Omental fat pad (tissue), 4 donors: Measurements from ENCODE around the gene ATXN10. TPM values are rescaled to one million over a fixed set of nuclear protein-coding genes. Genes with fewer than 3 reads are reported as not detected.

Experiments used
- ATAC-seq: fragments of 150-250 bp; one replicate; pipeline ENCODE4 v1.9.1; 2016; ENCODE audit warnings: mild to moderate bottlenecking, moderate library complexity; ENCODE audit not compliant: low FRiP score
- DNase-seq: peaks from one replicate; pipeline ENCODE4 v3.0.0-alpha.2; 2019; ENCODE audit warnings: low spot score
- total RNA-seq, 4 donors: library from RNA; depleted of rRNA; stranded (reverse); fragments of >200 nt; gene quantifications; one replicate each; pipeline ENCODE4 v1.1.0, GENCODE V29; 2016
- TF ChIP-seq, protein P1 (sequence below), 3 donors: fragments of 450-650 bp; IDR thresholded peaks; one replicate each; pipeline ENCODE4 v1.5.1; 2016 to 2017; ENCODE audit warnings: antibody characterized with exemption in 3 of 3, mild to moderate bottlenecking in 3 of 3, moderate library complexity in 2 of 3

Gene ATXN10
- total RNA-seq, 4 donors from 2014 or later = 80.9 to 127 (median 103) TPM

DNA sequence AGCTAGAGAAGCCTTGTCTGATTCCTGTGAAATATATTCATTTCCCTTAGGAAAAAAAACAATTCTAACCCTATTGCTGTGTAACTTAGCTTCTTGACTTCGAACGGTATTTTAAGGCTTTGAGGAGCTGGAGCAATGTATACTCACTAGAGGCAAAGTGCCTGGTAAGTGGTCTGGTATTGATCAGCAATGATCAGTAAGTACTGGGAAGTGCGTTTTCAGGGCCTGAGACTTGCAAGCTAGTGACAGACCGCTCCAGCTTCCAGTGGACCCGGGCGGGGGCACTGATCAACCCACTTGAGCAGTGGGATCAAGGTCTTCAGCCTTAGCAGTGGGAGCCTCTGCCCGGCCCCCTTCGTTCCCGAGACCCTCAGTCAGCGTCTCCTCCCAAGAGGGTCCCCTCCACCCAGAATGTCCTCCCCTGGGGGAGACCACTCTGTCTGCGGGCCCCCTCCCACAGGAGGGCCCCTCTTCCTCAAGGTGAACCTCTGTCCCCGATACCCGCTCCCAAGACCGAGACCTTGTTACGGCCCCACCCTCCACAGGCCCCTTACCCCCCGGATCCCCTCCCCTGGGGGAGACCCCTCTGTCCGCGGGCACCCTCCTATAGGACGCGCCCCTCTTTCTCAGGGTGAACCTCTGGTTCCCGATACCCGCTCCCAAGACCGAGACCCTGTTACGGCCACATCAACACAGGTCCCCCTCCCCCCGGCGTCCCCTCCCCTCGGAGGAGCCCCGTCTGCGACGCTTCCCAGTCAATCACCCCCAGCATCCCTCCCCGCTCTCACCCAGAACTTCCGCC is 452 bp upstream of the ATXN10 start:
- ATAC-seq (peak; percentile 18), DNase-seq (no peak)
- TF ChIP-seq, protein P1, sequence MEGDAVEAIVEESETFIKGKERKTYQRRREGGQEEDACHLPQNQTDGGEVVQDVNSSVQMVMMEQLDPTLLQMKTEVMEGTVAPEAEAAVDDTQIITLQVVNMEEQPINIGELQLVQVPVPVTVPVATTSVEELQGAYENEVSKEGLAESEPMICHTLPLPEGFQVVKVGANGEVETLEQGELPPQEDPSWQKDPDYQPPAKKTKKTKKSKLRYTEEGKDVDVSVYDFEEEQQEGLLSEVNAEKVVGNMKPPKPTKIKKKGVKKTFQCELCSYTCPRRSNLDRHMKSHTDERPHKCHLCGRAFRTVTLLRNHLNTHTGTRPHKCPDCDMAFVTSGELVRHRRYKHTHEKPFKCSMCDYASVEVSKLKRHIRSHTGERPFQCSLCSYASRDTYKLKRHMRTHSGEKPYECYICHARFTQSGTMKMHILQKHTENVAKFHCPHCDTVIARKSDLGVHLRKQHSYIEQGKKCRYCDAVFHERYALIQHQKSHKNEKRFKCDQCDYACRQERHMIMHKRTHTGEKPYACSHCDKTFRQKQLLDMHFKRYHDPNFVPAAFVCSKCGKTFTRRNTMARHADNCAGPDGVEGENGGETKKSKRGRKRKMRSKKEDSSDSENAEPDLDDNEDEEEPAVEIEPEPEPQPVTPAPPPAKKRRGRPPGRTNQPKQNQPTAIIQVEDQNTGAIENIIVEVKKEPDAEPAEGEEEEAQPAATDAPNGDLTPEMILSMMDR (IDR thresholded peaks at IDR 0.05) = no peak

- DNase-seq = no peak
- TF ChIP-seq, protein P1 (IDR thresholded peaks at IDR 0.05) = no peak
- ATAC-seq = peak; percentile 16
These were observed 1.2 kb downstream of the ATXN10 start for GRCh38 chr22:45672564-45673481.

GRCh38 chr22:45673482-45674175 is 2.0 kb downstream of the ATXN10 start:
- no peak for ATAC-seq
- TF ChIP-seq, protein P1 (IDR thresholded peaks at IDR 0.05) = no peak
- DNase-seq = no peak

DNA sequence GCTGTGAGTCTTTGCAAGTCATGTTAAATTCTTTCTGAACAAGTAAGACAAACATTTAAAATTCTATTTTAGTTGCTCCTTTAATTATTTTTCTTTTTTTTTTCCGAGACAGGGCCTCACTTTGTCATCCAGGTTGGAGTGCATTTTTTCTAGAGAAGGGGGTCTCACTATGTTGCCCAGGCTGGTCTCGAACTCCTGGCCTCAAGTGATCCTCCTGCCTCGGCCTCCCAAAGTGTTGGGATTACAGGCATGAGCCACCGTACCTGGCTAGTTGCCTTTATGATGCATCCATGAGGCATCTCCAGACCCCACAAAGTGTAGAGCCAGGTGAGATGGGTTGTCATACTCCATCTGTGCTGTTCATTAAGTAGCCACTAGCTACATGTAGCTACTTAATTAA is 4.4 kb downstream of the ATXN10 start:
- ATAC-seq (no peak), DNase-seq (no peak)
- TF ChIP-seq, protein P1 (IDR thresholded peaks at IDR 0.05) = no peak

DNA sequence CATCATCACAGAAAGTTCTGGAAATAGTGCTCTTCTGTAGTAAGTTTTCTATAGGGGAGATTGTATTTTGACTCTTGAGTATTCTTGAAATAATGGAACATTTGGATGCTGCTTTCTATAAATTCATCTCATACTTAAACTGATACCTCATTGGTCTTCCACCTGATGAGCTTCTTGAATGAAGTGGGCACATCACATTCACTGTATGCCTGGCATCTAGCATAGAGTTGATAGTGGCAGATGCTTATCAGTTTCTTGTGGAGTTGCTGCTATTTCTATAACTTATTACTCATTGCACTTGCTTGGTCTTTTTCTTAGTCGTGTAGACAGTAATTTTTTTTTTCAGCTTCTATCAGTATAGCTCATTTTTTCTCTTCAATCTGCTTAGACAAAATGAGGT is 5.4 kb downstream of the ATXN10 start:
- DNase-seq (no peak), ATAC-seq (no peak)
- TF ChIP-seq, protein P1 (IDR thresholded peaks at IDR 0.05) = no peak

- DNase-seq (no peak), ATAC-seq (no peak)
- TF ChIP-seq, protein P1 (IDR thresholded peaks at IDR 0.05) = no peak
These were observed 7.6 kb downstream of the ATXN10 start for GRCh38 chr22:45678961-45679912.
